ENCODE measurements around the gene EPX.

EPX gene

GRCh38 chr17:58148609-58149008, 43.9 kb upstream of the EPX start:
- no peak overlapping the region for H3K4me3 ChIP-seq (replicated peaks; ENCODE audit: insufficient read depth, low read length)
- no peak overlapping the region for H3K27ac ChIP-seq (replicated peaks)
- H3K27me3 ChIP-seq (ENCODE audit: insufficient read depth, poor library complexity, severe bottlenecking): peaks cover 26% of the 10 kb centered on the region
- TF ChIP-seq POLR2AphosphoS5 (IDR thresholded peaks at IDR 0.05; ENCODE audit: low read depth) (no peak), REST (IDR thresholded peaks at IDR 0.05; ENCODE audit: insufficient replicate concordance, low read depth) (no peak), SPI1 (IDR thresholded peaks at IDR 0.05; ENCODE audit: borderline replicate concordance, low read depth) (no peak), GABPA (IDR thresholded peaks at IDR 0.05; ENCODE audit: low read depth) (no peak), CTCF (IDR thresholded peaks at IDR 0.05; ENCODE audit: insufficient read depth, low read length) (no peak)
- DNase-seq (ENCODE audit: low read depth in 1 of 2, low spot score in 1 of 2): no peak

GRCh38 chr17:58150394-58150793, 42.1 kb upstream of the EPX start:
- TF ChIP-seq SPI1 (IDR thresholded peaks at IDR 0.05; ENCODE audit: borderline replicate concordance, low read depth) (no peak), POLR2AphosphoS5 (IDR thresholded peaks at IDR 0.05; ENCODE audit: low read depth) (no peak), REST (IDR thresholded peaks at IDR 0.05; ENCODE audit: insufficient replicate concordance, low read depth) (no peak)
- H3K27ac ChIP-seq (replicated peaks): no peak overlapping the region
- DNase-seq (ENCODE audit: low read depth in 1 of 2, low spot score in 1 of 2): no peak
- peaks cover 30% of the 10 kb centered on the region for H3K27me3 ChIP-seq (ENCODE audit: insufficient read depth, poor library complexity, severe bottlenecking)
- H3K4me3 ChIP-seq (replicated peaks; ENCODE audit: insufficient read depth, low read length): no peak overlapping the region

GRCh38 chr17:58153046-58153445, 39.5 kb upstream of the EPX start:
- H3K27me3 ChIP-seq (ENCODE audit: insufficient read depth, poor library complexity, severe bottlenecking): peaks cover 38% of the 10 kb centered on the region

More at GRCh38 chr17:58153046-58153445, 39.5 kb upstream of the EPX start:
- H3K4me3 ChIP-seq (replicated peaks; ENCODE audit: insufficient read depth, low read length): no peak overlapping the region
- TF ChIP-seq CTCF (IDR thresholded peaks at IDR 0.05; ENCODE audit: insufficient read depth, low read length) (no peak), POLR2AphosphoS5 (IDR thresholded peaks at IDR 0.05; ENCODE audit: low read depth) (no peak), GABPA (IDR thresholded peaks at IDR 0.05; ENCODE audit: low read depth) (no peak), SPI1 (IDR thresholded peaks at IDR 0.05; ENCODE audit: borderline replicate concordance, low read depth) (no peak), REST (IDR thresholded peaks at IDR 0.05; ENCODE audit: insufficient replicate concordance, low read depth) (no peak)
- DNase-seq (ENCODE audit: low read depth in 1 of 2, low spot score in 1 of 2): no peak
- H3K27ac ChIP-seq (replicated peaks): no peak overlapping the region
